ENCODE results near the gene GLIS1.

GLIS1 gene

DNA sequence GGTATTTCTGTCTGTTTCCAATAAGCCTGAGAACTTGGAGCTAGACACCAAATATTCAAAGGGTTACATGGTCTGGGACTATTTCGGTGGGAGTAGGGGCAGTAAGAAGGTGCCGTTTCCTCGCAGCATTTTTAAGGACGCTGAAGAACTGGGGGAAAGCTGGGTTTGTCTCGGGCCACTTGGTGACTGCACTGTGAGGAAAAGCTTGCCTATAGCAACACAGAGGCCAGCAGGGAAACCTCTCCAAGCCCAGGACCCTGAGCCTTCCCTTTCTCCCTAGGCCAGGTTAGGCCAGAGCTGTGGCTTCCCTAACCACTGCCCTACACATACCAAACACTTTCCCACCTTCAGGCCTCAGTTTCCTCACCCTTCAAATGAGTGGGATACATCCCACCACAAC lies 3.3 kb downstream of the GLIS1 start:
- WGBS, result 86% methylated on average over 5 of the region's 5 CpGs
- H3K4me3 ChIP-seq (ENCODE audit: low read length), result no peak overlapping the region
- H3K9me3 ChIP-seq (ENCODE audit: insufficient read depth, low read depth, low read length), result no peaks in the 10 kb centered on the region
- H3K36me3 ChIP-seq (ENCODE audit: insufficient read depth, low read length), result no peaks in the 10 kb centered on the region
- peaks cover 4% of the 10 kb centered on the region; the same call in 1 of the 2 replicates for H3K4me1 ChIP-seq (ENCODE audit: insufficient read depth, low read length)
- H3K27ac ChIP-seq (ENCODE audit: low read depth, low read length), result no peak overlapping the region
- H3K27me3 ChIP-seq (ENCODE audit: insufficient read depth, low read length), result peaks cover 62% of the 10 kb centered on the region
- H3K9ac ChIP-seq (ENCODE audit: low read depth, low read length), result no peak overlapping the region

- Histone ChIP-seq H3K27me3 (ENCODE audit: insufficient read depth, low read length) (peaks cover 58% of the 10 kb centered on the region), H3K27ac (ENCODE audit: low read depth, low read length) (no peak overlapping the region), H3K4me3 (ENCODE audit: low read length) (no peak overlapping the region), H3K36me3 (ENCODE audit: insufficient read depth, low read length) (no peaks in the 10 kb centered on the region), H3K9me3 (ENCODE audit: insufficient read depth, low read depth, low read length) (no peaks in the 10 kb centered on the region), H3K9ac (ENCODE audit: low read depth, low read length) (no peak overlapping the region), H3K4me1 (ENCODE audit: insufficient read depth, low read length) (peaks cover 4% of the 10 kb centered on the region; the same call in 1 of the 2 replicates)
- 64% methylated on average over 5 of the region's 5 CpGs for WGBS
Measured at GRCh38 chr1:53735261-53735660, 3.7 kb downstream of the GLIS1 start.

DNA sequence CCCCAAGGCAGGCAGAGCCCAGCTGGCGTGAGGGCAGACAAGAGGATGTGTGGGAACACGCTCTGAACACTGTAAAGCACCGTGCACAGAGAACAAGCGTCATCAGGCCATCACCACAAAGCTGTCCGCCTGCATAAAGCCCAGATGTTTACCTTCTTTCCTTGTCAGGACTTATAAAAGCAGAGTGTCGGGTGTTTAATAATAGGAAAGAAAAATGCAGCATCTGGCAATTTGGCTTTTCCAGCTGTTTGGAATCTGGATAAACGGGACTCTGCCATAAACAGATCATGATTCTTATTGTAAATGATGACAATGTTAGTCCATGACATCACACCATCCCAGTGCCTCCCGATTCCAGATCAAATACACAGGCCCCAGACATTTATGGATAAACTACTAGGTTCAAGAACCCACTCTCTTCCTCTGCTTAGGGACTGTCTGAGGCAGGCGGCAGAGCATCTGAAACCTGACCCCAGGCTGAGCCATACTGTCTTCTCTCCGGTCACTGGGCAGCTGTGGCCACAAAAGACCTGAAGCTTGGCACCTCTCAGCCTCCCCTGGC lies 4.2 kb downstream of the GLIS1 start:
- Histone ChIP-seq H3K27me3 (ENCODE audit: insufficient read depth, low read length) (peaks cover 52% of the 10 kb centered on the region), H3K9ac (ENCODE audit: low read depth, low read length) (no peak overlapping the region), H3K4me3 (ENCODE audit: low read length) (no peak overlapping the region), H3K9me3 (ENCODE audit: insufficient read depth, low read depth, low read length) (no peaks in the 10 kb centered on the region), H3K4me1 (ENCODE audit: insufficient read depth, low read length) (peaks cover 4% of the 10 kb centered on the region; the same call in 1 of the 2 replicates), H3K27ac (ENCODE audit: low read depth, low read length) (no peak overlapping the region), H3K36me3 (ENCODE audit: insufficient read depth, low read length) (no peaks in the 10 kb centered on the region)
- 79% methylated on average over 10 of the region's 10 CpGs for WGBS

GRCh38 chr1:53733975-53734649 lies 4.9 kb downstream of the GLIS1 start:
- Histone ChIP-seq H3K27ac (ENCODE audit: low read depth, low read length) (no peak overlapping the region), H3K9ac (ENCODE audit: low read depth, low read length) (no peak overlapping the region), H3K4me1 (ENCODE audit: insufficient read depth, low read length) (peaks cover 4% of the 10 kb centered on the region; the same call in 1 of the 2 replicates), H3K27me3 (ENCODE audit: insufficient read depth, low read length) (peaks cover 47% of the 10 kb centered on the region), H3K36me3 (ENCODE audit: insufficient read depth, low read length) (no peaks in the 10 kb centered on the region), H3K4me3 (ENCODE audit: low read length) (no peak overlapping the region), H3K9me3 (ENCODE audit: insufficient read depth, low read depth, low read length) (no peaks in the 10 kb centered on the region)
- 94% methylated on average over 10 of the region's 10 CpGs for WGBS

- no peaks in the 10 kb centered on the region for H3K36me3 ChIP-seq (ENCODE audit: insufficient read depth, low read length)
- H3K4me3 ChIP-seq (ENCODE audit: low read length), result no peak overlapping the region
- H3K27me3 ChIP-seq (ENCODE audit: insufficient read depth, low read length), result peaks cover 42% of the 10 kb centered on the region
- no peaks in the 10 kb centered on the region for H3K9me3 ChIP-seq (ENCODE audit: insufficient read depth, low read depth, low read length)
- no peak overlapping the region for H3K27ac ChIP-seq (ENCODE audit: low read depth, low read length)
- H3K9ac ChIP-seq (ENCODE audit: low read depth, low read length), result no peak overlapping the region
- peaks cover 4% of the 10 kb centered on the region; the same call in 1 of the 2 replicates for H3K4me1 ChIP-seq (ENCODE audit: insufficient read depth, low read length)
- WGBS, result 89% methylated on average over 12 of the region's 12 CpGs
Measured at GRCh38 chr1:53733447-53733931, 5.5 kb downstream of the GLIS1 start.

GRCh38 chr1:53732912-53733317 lies 6.0 kb downstream of the GLIS1 start:
- no peaks in the 10 kb centered on the region for H3K9me3 ChIP-seq (ENCODE audit: insufficient read depth, low read depth, low read length)
- H3K27me3 ChIP-seq (ENCODE audit: insufficient read depth, low read length), result peaks cover 36% of the 10 kb centered on the region
- H3K36me3 ChIP-seq (ENCODE audit: insufficient read depth, low read length), result no peaks in the 10 kb centered on the region
- H3K27ac ChIP-seq (ENCODE audit: low read depth, low read length), result no peak overlapping the region
- H3K4me1 ChIP-seq (ENCODE audit: insufficient read depth, low read length), result peaks cover 4% of the 10 kb centered on the region; the same call in 1 of the 2 replicates
- WGBS, result 78% methylated on average over 3 of the region's 6 CpGs
- H3K9ac ChIP-seq (ENCODE audit: low read depth, low read length), result no peak overlapping the region
- H3K4me3 ChIP-seq (ENCODE audit: low read length), result no peak overlapping the region

DNA sequence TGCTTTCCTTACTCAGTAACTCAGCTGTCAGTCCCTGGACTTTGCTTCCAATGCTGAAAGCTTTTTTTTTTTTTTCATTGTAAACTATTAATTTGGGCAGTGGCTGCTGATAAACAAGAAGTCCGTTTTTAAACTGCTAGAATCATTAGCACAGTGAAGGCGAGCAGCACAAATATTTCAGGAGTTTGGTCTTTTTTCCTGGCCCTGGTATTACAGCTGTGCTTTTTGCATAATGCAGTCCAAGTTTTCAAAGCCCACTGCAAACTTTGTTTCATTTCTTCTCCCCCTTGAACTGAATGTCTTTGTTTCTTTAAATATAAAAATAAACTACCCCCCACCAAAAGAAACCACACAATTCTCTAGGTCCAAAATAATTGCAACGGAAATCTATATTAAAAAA lies 6.6 kb downstream of the GLIS1 start:
- no peaks in the 10 kb centered on the region for H3K9me3 ChIP-seq (ENCODE audit: insufficient read depth, low read depth, low read length)
- H3K27ac ChIP-seq (ENCODE audit: low read depth, low read length), result no peak overlapping the region
- H3K4me3 ChIP-seq (ENCODE audit: low read length), result no peak overlapping the region
- WGBS, result 44% methylated on average over 2 of the region's 3 CpGs
- H3K27me3 ChIP-seq (ENCODE audit: insufficient read depth, low read length), result peaks cover 31% of the 10 kb centered on the region
- H3K4me1 ChIP-seq (ENCODE audit: insufficient read depth, low read length), result peaks cover 4% of the 10 kb centered on the region; the same call in 1 of the 2 replicates
- no peak overlapping the region for H3K9ac ChIP-seq (ENCODE audit: low read depth, low read length)
- no peaks in the 10 kb centered on the region for H3K36me3 ChIP-seq (ENCODE audit: insufficient read depth, low read length)

DNA sequence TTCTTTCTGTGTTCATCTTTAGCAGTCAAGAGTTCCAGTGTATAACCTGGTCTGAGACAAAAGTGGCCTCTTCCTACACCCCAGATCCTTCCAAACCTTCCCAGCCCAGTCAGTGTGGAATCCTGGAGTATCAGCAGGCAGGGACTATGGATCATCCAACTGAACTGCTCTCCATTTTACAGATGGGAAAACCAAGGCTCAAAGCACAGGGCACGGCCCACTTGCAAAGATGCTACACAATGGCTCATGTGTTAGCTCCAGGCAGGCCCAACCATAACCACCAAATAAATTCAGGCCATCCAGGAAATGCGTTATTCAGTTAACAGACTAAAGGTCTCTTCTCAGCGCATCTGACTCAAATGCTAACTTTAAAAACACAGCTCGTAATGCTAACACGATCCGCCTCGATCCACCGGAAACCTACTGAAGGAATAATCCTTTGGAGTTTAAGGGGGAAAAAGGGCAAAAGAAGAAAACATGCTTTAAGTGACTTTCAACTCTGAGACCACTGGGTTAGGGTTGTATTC lies 7.1 kb downstream of the GLIS1 start:
- H3K27me3 ChIP-seq (ENCODE audit: insufficient read depth, low read length), result peaks cover 26% of the 10 kb centered on the region
- H3K4me3 ChIP-seq (ENCODE audit: low read length), result no peak overlapping the region
- WGBS, result 94% methylated on average over 8 of the region's 8 CpGs
- H3K36me3 ChIP-seq (ENCODE audit: insufficient read depth, low read length), result no peaks in the 10 kb centered on the region
- H3K9ac ChIP-seq (ENCODE audit: low read depth, low read length), result no peak overlapping the region
- peaks cover 4% of the 10 kb centered on the region; the same call in 1 of the 2 replicates for H3K4me1 ChIP-seq (ENCODE audit: insufficient read depth, low read length)
- no peaks in the 10 kb centered on the region for H3K9me3 ChIP-seq (ENCODE audit: insufficient read depth, low read depth, low read length)
- H3K27ac ChIP-seq (ENCODE audit: low read depth, low read length), result no peak overlapping the region

GRCh38 chr1:53731043-53731600 lies 7.8 kb downstream of the GLIS1 start:
- Histone ChIP-seq H3K27me3 (ENCODE audit: insufficient read depth, low read length) (peaks cover 18% of the 10 kb centered on the region), H3K27ac (ENCODE audit: low read depth, low read length) (no peak overlapping the region), H3K9me3 (ENCODE audit: insufficient read depth, low read depth, low read length) (no peaks in the 10 kb centered on the region), H3K9ac (ENCODE audit: low read depth, low read length) (no peak overlapping the region), H3K4me3 (ENCODE audit: low read length) (no peak overlapping the region), H3K4me1 (ENCODE audit: insufficient read depth, low read length) (peaks cover 4% of the 10 kb centered on the region; the same call in 1 of the 2 replicates), H3K36me3 (ENCODE audit: insufficient read depth, low read length) (no peaks in the 10 kb centered on the region)
- 97% methylated on average over 10 of the region's 10 CpGs for WGBS

DNA sequence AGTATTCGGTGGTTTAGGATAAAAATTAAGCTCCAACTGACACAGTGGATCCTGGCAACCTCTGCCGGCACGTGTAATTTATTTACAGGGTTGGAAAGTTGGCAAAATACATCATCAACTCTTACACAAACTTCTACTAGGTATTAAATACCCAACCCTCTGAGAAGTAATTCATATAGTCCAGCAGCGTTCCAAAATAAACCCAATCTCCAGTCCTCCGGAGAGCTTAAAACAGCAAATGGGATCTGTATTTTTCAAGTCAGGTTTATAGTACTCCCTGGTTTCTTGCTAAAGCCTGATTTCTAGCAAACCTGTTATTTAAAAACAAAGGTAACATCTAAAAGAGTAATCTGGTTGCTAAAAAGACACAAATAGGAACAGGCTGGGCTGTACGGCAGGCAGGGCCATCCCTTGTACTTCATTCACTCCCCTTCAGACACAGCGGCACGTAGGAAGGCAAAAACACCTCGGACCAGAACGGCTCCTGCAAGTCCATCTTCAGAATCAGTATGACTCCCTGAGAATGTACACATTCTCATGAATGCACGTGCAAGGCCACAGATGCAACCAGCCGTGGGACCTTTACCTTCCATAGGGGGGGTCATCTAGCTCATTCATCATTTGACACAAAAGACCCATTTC lies 8.6 kb downstream of the GLIS1 start:
- Histone ChIP-seq H3K9me3 (ENCODE audit: insufficient read depth, low read depth, low read length) (no peaks in the 10 kb centered on the region), H3K9ac (ENCODE audit: low read depth, low read length) (no peak overlapping the region), H3K27me3 (ENCODE audit: insufficient read depth, low read length) (peaks cover 11% of the 10 kb centered on the region), H3K36me3 (ENCODE audit: insufficient read depth, low read length) (no peaks in the 10 kb centered on the region), H3K27ac (ENCODE audit: low read depth, low read length) (no peak overlapping the region), H3K4me1 (ENCODE audit: insufficient read depth, low read length) (peaks cover 4% of the 10 kb centered on the region; the same call in 1 of the 2 replicates), H3K4me3 (ENCODE audit: low read length) (no peak overlapping the region)
- WGBS, result 92% methylated on average over 12 of the region's 12 CpGs

All from HUES64 (cell line).